K562 (cell line): Measurements from ENCODE around the gene SGMS1. TPM values are rescaled to one million over a fixed set of nuclear protein-coding genes. Genes with fewer than 3 reads are reported as not detected.

Experiments
- ETV6 ChIP-seq, 3 experiments: fragments of 150-350 bp in 1 of 3; sonication (generic) in 1 of 3; formaldehyde crosslinking in 1 of 3; IDR thresholded peaks; 2 replicates each; pipeline versions ENCODE4 v1.6.1 to v1.8.0; 2014 to 2022; ENCODE audit warnings: borderline replicate concordance in 2 of 3, low read depth in 2 of 3, antibody characterized with exemption in 1 of 3, low read length in 1 of 3, mild to moderate bottlenecking in 1 of 3, missing genetic modification reagents in 1 of 3
- FOXK2 ChIP-seq, 2 experiments: fragments of 450-650 bp; IDR thresholded peaks in 1 of 2; conservative IDR thresholded peaks in 1 of 2; 2 replicates each; pipeline ENCODE4 v1.6.1; 2016; ENCODE audit warnings: low read depth in 2 of 2, mild to moderate bottlenecking in 1 of 2
- GTF2F1 ChIP-seq: IDR thresholded peaks from 2 replicates; pipeline ENCODE4 v1.6.1; 2011; ENCODE audit warnings: low read depth, low read length, improper control_type of control experiment
- HDAC1 ChIP-seq, 2 experiments: fragments of 450-650 bp; IDR thresholded peaks; 2 replicates each; pipeline ENCODE4 v1.6.1; 2016 to 2017; ENCODE audit warnings: inconsistent platforms in 1 of 2, mild to moderate bottlenecking in 1 of 2, moderate library complexity in 1 of 2
- MGA ChIP-seq: fragments of 450-650 bp; IDR thresholded peaks from 2 replicates; pipeline ENCODE4 v1.6.1; 2016; ENCODE audit warnings: mild to moderate bottlenecking, moderate library complexity
- NFATC3 ChIP-seq: fragments of 450-650 bp; IDR thresholded peaks from 2 replicates; pipeline ENCODE4 v1.6.1; 2017; ENCODE audit warnings: mild to moderate bottlenecking
- PREB ChIP-seq: sonication (generic); formaldehyde crosslinking; IDR thresholded peaks from 2 replicates; pipeline ENCODE4 v1.8.1; 2023; ENCODE audit warnings: mild to moderate bottlenecking, missing genetic modification reagents
- YY1 ChIP-seq, 3 experiments: IDR thresholded peaks; 2 replicates each; pipeline ENCODE4 v1.6.1; 2011; ENCODE audit warnings: low read length in 2 of 3, mild to moderate bottlenecking in 2 of 3, moderate library complexity in 2 of 3, borderline replicate concordance in 1 of 3, control low read depth in 1 of 3, low read depth in 1 of 3; ENCODE audit not compliant: insufficient read depth in 3 of 3, insufficient replicate concordance in 2 of 3, control insufficient read depth in 1 of 3, insufficient read length in 1 of 3; ENCODE audit errors: extremely low read depth in 1 of 3
- polyA plus RNA-seq, 8 experiments: library from polyadenylated mRNA; depleted of rRNA in 4 of 8; stranded (reverse) in 5 of 8; unstranded in 3 of 8; fragments of >200 nt; fragmentation: Nextera tagmentation in 2 of 8; fragmentation: Illumina TruSeq in 1 of 8; extraction: Ambion mirVana in 2 of 8; extraction: Trizol in 1 of 8; gene quantifications; 2 replicates each; pipeline versions ENCODE4 v1.2.1 to v1.2.3, GENCODE V29; 2011 to 2014; ENCODE audit warnings: inconsistent platforms in 1 of 8, missing spikeins in 1 of 8
- total RNA-seq, 7 experiments: library from RNA; depleted of rRNA in 6 of 7; stranded (reverse); fragments of >200 nt in 6 of 7; fragmentation: Illumina TruSeq in 2 of 7; extraction: Trizol in 2 of 7; gene quantifications; 2 replicates each; pipeline versions ENCODE4 v1.2.1 to v1.2.3, GENCODE V29; 2011 to 2021; ENCODE audit warnings: low replicate concordance in 1 of 7
- TF ChIP-seq, protein P1 (sequence below): fragments of 250-450 bp; sonication (Bioruptor Pico); IDR thresholded peaks from 2 replicates; pipeline ENCODE4 v1.8.0; 2022; ENCODE audit warnings: inconsistent platforms, mild to moderate bottlenecking, moderate library complexity, borderline replicate concordance

Gene SGMS1
- total and polyA plus RNA-seq, 9 of the 15 experiments (the other 6 are each of a cell fraction or from before 2014, with no cell fraction given): 22.6 to 232 (median 82.2) TPM

DNA sequence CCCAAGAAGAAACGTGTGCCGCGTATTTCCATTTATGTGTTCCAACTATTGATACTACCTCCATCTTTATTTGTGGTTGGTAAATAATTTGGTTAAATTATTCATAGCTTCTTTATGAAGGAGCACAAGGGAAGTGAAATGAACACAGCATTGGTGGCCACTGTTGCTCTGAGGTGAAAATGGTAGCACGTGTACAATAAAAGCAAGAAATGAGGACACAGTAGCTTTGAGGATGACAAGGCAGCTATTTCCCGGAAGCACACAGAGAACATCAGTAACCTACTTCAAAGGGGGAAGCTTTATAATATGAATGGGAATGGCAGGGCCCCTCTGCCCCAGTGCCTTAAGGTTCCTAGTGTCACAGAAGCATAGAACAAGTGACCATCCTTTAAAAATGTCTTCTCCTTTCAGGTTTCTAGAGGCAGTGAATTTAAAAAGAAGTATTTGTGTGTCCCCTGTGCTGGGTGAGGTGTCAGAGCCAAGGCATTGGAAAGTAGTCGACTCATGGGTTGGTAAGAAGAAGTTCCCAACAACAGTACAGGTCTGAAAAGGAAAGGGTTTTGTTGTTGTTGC is 78.8 kb downstream of the SGMS1 start (continued):
- peak; percentile 93 for TF ChIP-seq MGA
- TF ChIP-seq GTF2F1: no peak
- TF ChIP-seq, protein P1, sequence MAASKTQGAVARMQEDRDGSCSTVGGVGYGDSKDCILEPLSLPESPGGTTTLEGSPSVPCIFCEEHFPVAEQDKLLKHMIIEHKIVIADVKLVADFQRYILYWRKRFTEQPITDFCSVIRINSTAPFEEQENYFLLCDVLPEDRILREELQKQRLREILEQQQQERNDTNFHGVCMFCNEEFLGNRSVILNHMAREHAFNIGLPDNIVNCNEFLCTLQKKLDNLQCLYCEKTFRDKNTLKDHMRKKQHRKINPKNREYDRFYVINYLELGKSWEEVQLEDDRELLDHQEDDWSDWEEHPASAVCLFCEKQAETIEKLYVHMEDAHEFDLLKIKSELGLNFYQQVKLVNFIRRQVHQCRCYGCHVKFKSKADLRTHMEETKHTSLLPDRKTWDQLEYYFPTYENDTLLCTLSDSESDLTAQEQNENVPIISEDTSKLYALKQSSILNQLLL (CRISPR knock-in tag): no peak
- peak in 1 of 3 experiments; percentile 23 for TF ChIP-seq YY1 (IDR thresholded peaks at IDR 0.05; ENCODE audit: borderline replicate concordance in 1 of 3, control insufficient read depth in 1 of 3, extremely low read depth in 1 of 3, insufficient read depth in 3 of 3, insufficient read length in 1 of 3, insufficient replicate concordance in 2 of 3, low read depth in 1 of 3, low read length in 2 of 3)
- peak in 1 of 2 experiments; percentile 52; a peak in 2 of 4 replicates for TF ChIP-seq HDAC1 (IDR thresholded peaks at IDR 0.05)
- TF ChIP-seq FOXK2 (conservative IDR thresholded peaks at IDR 0.05 in 1 of 2, IDR thresholded peaks at IDR 0.05 in 1 of 2; ENCODE audit: low read depth in 2 of 2): peak in 1 of 2 experiments; percentile 46; a peak in 1 of 4 replicates
- 0 out of 2 replicates have a peak, but pooled peaks have one; percentile 8 for TF ChIP-seq NFATC3
- TF ChIP-seq ETV6 (IDR thresholded peaks at IDR 0.05; ENCODE audit: borderline replicate concordance in 1 of 2, low read depth in 2 of 2, low read length in 1 of 2): peak; percentile 78 to 88; a peak in 3 of 4 replicates
- TF ChIP-seq ETV6 (CRISPR knock-in tag; IDR thresholded peaks at IDR 0.05; ENCODE audit: borderline replicate concordance): no peak
- TF ChIP-seq PREB (CRISPR knock-in tag): 0 out of 2 replicates have a peak, but pooled peaks have one; percentile 26
